Measurements from ENCODE around the gene UBTF.

The UBTF gene

DNA sequence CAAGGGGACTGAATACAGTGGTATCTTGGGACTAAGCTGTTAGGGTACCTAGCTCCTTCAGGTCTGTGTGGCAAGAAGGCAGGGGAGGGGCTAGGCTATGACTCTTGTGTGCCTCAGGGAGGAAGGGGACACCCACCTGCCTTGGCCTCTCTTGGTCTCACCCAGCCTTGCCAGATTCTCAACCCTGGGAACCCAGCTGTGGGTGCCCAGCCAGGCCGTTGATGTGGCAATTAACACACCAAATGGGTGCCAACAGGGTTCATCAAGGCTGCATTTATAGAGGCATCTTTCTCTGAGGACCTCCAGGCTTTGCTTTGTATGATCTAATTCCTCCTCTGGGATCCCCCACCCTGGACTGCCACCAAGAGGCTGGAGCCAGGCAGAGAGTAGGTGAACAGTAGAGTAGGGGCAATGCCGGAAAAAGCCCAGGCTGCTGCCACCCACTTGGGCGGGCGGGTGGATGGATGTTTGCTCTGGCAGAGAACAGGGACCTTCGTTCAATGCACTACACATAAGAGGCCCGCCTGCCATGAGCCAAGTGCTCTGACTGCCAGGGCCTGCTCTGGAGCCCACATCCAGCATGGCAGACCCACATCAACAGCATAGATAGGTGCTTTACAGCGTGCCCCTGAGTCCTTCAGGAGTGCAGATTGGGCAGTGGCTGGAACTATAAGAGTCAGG, 52.2 kb downstream of the UBTF start:
- no peak overlapping the region for H3K4me3 ChIP-seq (ENCODE audit: low read length)
- TF ChIP-seq, protein P1, sequence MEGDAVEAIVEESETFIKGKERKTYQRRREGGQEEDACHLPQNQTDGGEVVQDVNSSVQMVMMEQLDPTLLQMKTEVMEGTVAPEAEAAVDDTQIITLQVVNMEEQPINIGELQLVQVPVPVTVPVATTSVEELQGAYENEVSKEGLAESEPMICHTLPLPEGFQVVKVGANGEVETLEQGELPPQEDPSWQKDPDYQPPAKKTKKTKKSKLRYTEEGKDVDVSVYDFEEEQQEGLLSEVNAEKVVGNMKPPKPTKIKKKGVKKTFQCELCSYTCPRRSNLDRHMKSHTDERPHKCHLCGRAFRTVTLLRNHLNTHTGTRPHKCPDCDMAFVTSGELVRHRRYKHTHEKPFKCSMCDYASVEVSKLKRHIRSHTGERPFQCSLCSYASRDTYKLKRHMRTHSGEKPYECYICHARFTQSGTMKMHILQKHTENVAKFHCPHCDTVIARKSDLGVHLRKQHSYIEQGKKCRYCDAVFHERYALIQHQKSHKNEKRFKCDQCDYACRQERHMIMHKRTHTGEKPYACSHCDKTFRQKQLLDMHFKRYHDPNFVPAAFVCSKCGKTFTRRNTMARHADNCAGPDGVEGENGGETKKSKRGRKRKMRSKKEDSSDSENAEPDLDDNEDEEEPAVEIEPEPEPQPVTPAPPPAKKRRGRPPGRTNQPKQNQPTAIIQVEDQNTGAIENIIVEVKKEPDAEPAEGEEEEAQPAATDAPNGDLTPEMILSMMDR (conservative IDR thresholded peaks at IDR 0.05; ENCODE audit: low read length), result no peak
- no peak for DNase-seq (ENCODE audit: low read depth)

DNA sequence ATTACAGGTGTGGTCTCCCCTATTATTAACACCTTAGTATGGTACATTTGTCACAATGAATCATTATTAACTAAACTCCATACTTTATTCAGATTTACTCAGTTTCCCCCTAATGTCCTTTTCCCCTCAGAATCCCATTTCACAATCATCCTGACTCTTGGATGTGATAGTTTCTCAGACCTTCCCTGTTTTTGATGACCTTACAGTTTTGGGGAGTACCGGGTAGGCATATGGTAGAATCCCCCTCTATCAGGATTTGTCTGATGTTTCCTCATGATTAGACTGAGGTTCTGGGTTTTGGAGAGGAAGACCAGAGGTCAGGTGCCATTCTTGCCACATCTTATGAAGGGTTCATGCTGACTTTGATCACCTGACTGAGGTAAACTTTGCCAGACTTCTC, 55.0 kb downstream of the UBTF start:
- no peak for DNase-seq (ENCODE audit: low read depth)
- TF ChIP-seq, protein P1 (conservative IDR thresholded peaks at IDR 0.05; ENCODE audit: low read length), result no peak
- H3K4me3 ChIP-seq (ENCODE audit: low read length), result no peak overlapping the region

DNA sequence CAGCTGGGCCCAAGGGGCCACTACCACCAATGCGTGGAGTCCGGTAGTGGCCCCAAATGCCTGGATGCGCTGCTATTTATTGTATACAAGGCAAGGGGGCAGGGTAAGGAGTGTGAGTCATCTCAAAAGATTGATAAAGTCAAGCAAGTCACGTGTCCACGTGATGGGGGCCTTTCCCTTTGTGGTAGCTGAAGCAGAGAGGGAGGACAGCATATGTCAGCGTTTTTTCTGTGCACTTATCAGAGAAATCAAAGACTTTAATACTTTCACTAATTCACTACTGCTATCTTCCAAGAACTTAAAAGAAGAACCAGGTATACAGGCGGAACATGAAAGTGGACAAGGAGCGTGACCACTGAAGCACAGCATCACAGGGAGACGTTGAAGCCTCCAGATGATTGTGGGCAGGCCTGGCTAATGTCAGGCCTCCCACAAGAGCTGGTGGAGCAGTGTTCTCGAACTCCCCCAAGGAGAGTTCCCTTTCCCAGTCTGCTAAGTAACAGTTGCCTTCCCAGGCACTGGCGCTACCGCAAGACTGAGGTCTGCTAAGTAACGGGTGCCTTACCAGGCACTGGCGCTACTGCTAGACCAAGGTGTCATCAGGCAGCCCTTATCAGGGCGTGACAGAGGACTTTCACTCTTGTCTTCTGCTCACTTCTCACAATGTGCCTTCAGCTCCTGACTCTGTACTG, 59.8 kb downstream of the UBTF start:
- DNase-seq (ENCODE audit: low read depth), result no peak
- TF ChIP-seq, protein P1 (conservative IDR thresholded peaks at IDR 0.05; ENCODE audit: low read length), result no peak
- H3K4me3 ChIP-seq (ENCODE audit: low read length), result no peak overlapping the region

DNA sequence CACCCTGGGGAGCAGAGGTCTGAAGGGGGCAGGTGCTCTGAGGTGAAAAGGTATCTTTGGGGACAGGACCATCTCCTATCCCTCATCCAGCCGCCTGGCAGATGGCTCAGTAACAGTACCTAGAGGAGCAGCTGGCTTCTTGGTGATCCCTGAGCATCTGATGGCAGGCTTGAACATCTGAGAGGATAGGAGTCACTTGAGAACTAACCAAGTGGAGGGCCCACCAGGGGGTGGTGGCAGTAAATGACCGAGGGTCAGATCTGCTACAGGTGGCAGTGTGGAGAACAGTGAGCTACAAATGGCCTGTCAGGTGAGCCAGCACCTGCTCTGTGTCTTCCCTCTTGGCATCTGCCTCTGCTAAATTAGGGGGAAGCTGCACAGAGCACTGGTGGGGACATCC, 64.0 kb downstream of the UBTF start:
- no peak overlapping the region for H3K4me3 ChIP-seq (ENCODE audit: low read length)
- no peak for DNase-seq (ENCODE audit: low read depth)
- TF ChIP-seq, protein P1 (conservative IDR thresholded peaks at IDR 0.05; ENCODE audit: low read length), result no peak

Measured in AG10803 (cell line).